Activated naive CD8-positive, alpha-beta T cell treated with anti-CD3 and anti-CD28 coated beads for 36 hours (primary cell): Measurements from ENCODE around the gene GRB14. TPM values are rescaled to one million over a fixed set of nuclear protein-coding genes. Genes with fewer than 3 reads are reported as not detected.
A peak's percentile ranks its signal among the peaks of the same experiment; 100 is the strongest.

Experiments used
- DNase-seq: peaks from one replicate; pipeline ENCODE4 v3.0.0; 2021
- H3K27ac Mint-ChIP-seq: one replicate; pipeline ENCODE4 v1.8.0; 2022; ENCODE audit warnings: mild to moderate bottlenecking, moderate library complexity, mixed read lengths
- H3K27me3 Mint-ChIP-seq: one replicate; pipeline ENCODE4 v1.8.0; 2022; ENCODE audit warnings: mild to moderate bottlenecking, mixed read lengths
- H3K36me3 Mint-ChIP-seq: one replicate; pipeline ENCODE4 v1.8.0; 2021; ENCODE audit warnings: mild to moderate bottlenecking, mixed read lengths
- H3K4me1 Mint-ChIP-seq: one replicate; pipeline ENCODE4 v1.8.0; 2021; ENCODE audit warnings: mixed read lengths
- H3K4me3 Mint-ChIP-seq: one replicate; pipeline ENCODE4 v1.8.0; 2022; ENCODE audit warnings: mild to moderate bottlenecking, moderate library complexity, mixed read lengths
- H3K9me3 Mint-ChIP-seq: one replicate; pipeline ENCODE4 v1.8.0; 2022; ENCODE audit warnings: mixed read lengths
- total RNA-seq, 2 experiments: library from RNA; stranded (reverse); gene quantifications; one replicate each; pipeline ENCODE4 v1.2.3, GENCODE V29; 2021

The GRB14 gene
- total RNA-seq, 2 experiments from 2014 or later = not detected

- H3K27me3 Mint-ChIP-seq = peaks cover 25% of the 10 kb centered on the region
- H3K4me1 Mint-ChIP-seq = peaks cover 3% of the 10 kb centered on the region
- H3K9me3 Mint-ChIP-seq = peaks cover 1% of the 10 kb centered on the region
- H3K36me3 Mint-ChIP-seq = no peaks in the 10 kb centered on the region
- DNase-seq = no peak
- H3K4me3 Mint-ChIP-seq = no peak overlapping the region
- no peak overlapping the region for H3K27ac Mint-ChIP-seq
These were observed 4.2 kb upstream of the GRB14 start for GRCh38 chr2:164625378-164625971.

GRCh38 chr2:164624316-164624715 is 3.0 kb upstream of the GRB14 start:
- H3K4me1 Mint-ChIP-seq = peaks cover 3% of the 10 kb centered on the region
- no peak for DNase-seq
- H3K27ac Mint-ChIP-seq = no peak overlapping the region
- peaks cover 32% of the 10 kb centered on the region for H3K27me3 Mint-ChIP-seq
- no peaks in the 10 kb centered on the region for H3K36me3 Mint-ChIP-seq
- no peak overlapping the region for H3K4me3 Mint-ChIP-seq
- peaks cover 1% of the 10 kb centered on the region for H3K9me3 Mint-ChIP-seq

- peaks cover 1% of the 10 kb centered on the region for H3K9me3 Mint-ChIP-seq
- no peak overlapping the region for H3K4me3 Mint-ChIP-seq
- peaks cover 3% of the 10 kb centered on the region for H3K4me1 Mint-ChIP-seq
- H3K27ac Mint-ChIP-seq = no peak overlapping the region
- no peak for DNase-seq
- no peaks in the 10 kb centered on the region for H3K36me3 Mint-ChIP-seq
- H3K27me3 Mint-ChIP-seq = peaks cover 39% of the 10 kb centered on the region
These were observed 1.2 kb upstream of the GRB14 start for GRCh38 chr2:164622338-164623106.

- Mint-ChIP-seq H3K4me1 (peaks cover 3% of the 10 kb centered on the region), H3K27ac (no peak overlapping the region), H3K9me3 (peaks cover 1% of the 10 kb centered on the region), H3K27me3 (peaks cover 39% of the 10 kb centered on the region), H3K4me3 (peak overlapping the region; percentile 40), H3K36me3 (no peaks in the 10 kb centered on the region)
- DNase-seq = no peak
These were observed 453 bp upstream of the GRB14 start for GRCh38 chr2:164621764-164622105.

GRCh38 chr2:164620457-164620856 is 825 bp downstream of the GRB14 start:
- Mint-ChIP-seq H3K9me3 (no peaks in the 10 kb centered on the region), H3K27me3 (peaks cover 39% of the 10 kb centered on the region), H3K4me3 (peak overlapping the region; percentile 22), H3K4me1 (peaks cover 3% of the 10 kb centered on the region), H3K27ac (no peak overlapping the region), H3K36me3 (no peaks in the 10 kb centered on the region)
- no peak for DNase-seq

- Mint-ChIP-seq H3K27me3 (peaks cover 29% of the 10 kb centered on the region), H3K4me1 (peaks cover 3% of the 10 kb centered on the region), H3K4me3 (no peak overlapping the region), H3K36me3 (no peaks in the 10 kb centered on the region), H3K9me3 (no peaks in the 10 kb centered on the region), H3K27ac (no peak overlapping the region)
- no peak for DNase-seq
These were observed 3.8 kb downstream of the GRB14 start for GRCh38 chr2:164617466-164617865.

- peaks cover 4% of the 10 kb centered on the region for H3K27me3 Mint-ChIP-seq
- no peaks in the 10 kb centered on the region for H3K4me1 Mint-ChIP-seq
- no peaks in the 10 kb centered on the region for H3K9me3 Mint-ChIP-seq
These were observed 7.8 kb downstream of the GRB14 start for GRCh38 chr2:164613321-164613982.

GRCh38 chr2:164609790-164610189 is 11.5 kb downstream of the GRB14 start:
- peaks cover 2% of the 10 kb centered on the region for H3K9me3 Mint-ChIP-seq

More at GRCh38 chr2:164613321-164613982, 7.8 kb downstream of the GRB14 start:
- no peak for DNase-seq
- no peak overlapping the region for H3K27ac Mint-ChIP-seq
- H3K4me3 Mint-ChIP-seq = no peak overlapping the region
- H3K36me3 Mint-ChIP-seq = no peaks in the 10 kb centered on the region

GRCh38 chr2:164606557-164606956 is 14.7 kb downstream of the GRB14 start:
- Mint-ChIP-seq H3K27me3 (peaks cover 6% of the 10 kb centered on the region), H3K4me1 (no peaks in the 10 kb centered on the region), H3K4me3 (no peak overlapping the region), H3K9me3 (peaks cover 2% of the 10 kb centered on the region), H3K36me3 (no peaks in the 10 kb centered on the region), H3K27ac (no peak overlapping the region)
- DNase-seq = no peak

More at GRCh38 chr2:164609790-164610189, 11.5 kb downstream of the GRB14 start:
- DNase-seq = no peak
- H3K36me3 Mint-ChIP-seq = no peaks in the 10 kb centered on the region
- no peak overlapping the region for H3K27ac Mint-ChIP-seq
- no peaks in the 10 kb centered on the region for H3K4me1 Mint-ChIP-seq
- H3K27me3 Mint-ChIP-seq = no peaks in the 10 kb centered on the region
- no peak overlapping the region for H3K4me3 Mint-ChIP-seq

- no peak overlapping the region for H3K27ac Mint-ChIP-seq
- DNase-seq = no peak
- H3K9me3 Mint-ChIP-seq = peaks cover 2% of the 10 kb centered on the region
- H3K27me3 Mint-ChIP-seq = peaks cover 6% of the 10 kb centered on the region
- H3K4me1 Mint-ChIP-seq = no peaks in the 10 kb centered on the region
- no peak overlapping the region for H3K4me3 Mint-ChIP-seq
- no peaks in the 10 kb centered on the region for H3K36me3 Mint-ChIP-seq
These were observed 16.0 kb downstream of the GRB14 start for GRCh38 chr2:164605295-164605694.

GRCh38 chr2:164600763-164601162 is 20.5 kb downstream of the GRB14 start:
- peaks cover 6% of the 10 kb centered on the region for H3K27me3 Mint-ChIP-seq
- no peak overlapping the region for H3K4me3 Mint-ChIP-seq
- no peaks in the 10 kb centered on the region for H3K9me3 Mint-ChIP-seq
- no peak for DNase-seq
- H3K36me3 Mint-ChIP-seq = no peaks in the 10 kb centered on the region
- no peak overlapping the region for H3K27ac Mint-ChIP-seq
- H3K4me1 Mint-ChIP-seq = no peaks in the 10 kb centered on the region

GRCh38 chr2:164599954-164600589 is 21.2 kb downstream of the GRB14 start:
- H3K4me1 Mint-ChIP-seq = no peaks in the 10 kb centered on the region
- H3K36me3 Mint-ChIP-seq = no peaks in the 10 kb centered on the region
- H3K27ac Mint-ChIP-seq = no peak overlapping the region
- peaks cover 6% of the 10 kb centered on the region for H3K27me3 Mint-ChIP-seq
- no peak for DNase-seq
- no peaks in the 10 kb centered on the region for H3K9me3 Mint-ChIP-seq
- H3K4me3 Mint-ChIP-seq = no peak overlapping the region

GRCh38 chr2:164597983-164598382 is 23.3 kb downstream of the GRB14 start:
- Mint-ChIP-seq H3K9me3 (no peaks in the 10 kb centered on the region), H3K36me3 (no peaks in the 10 kb centered on the region), H3K4me1 (no peaks in the 10 kb centered on the region), H3K27me3 (peaks cover 6% of the 10 kb centered on the region), H3K27ac (no peak overlapping the region), H3K4me3 (no peak overlapping the region)
- no peak for DNase-seq

GRCh38 chr2:164595031-164595430 is 26.3 kb downstream of the GRB14 start:
- H3K27me3 Mint-ChIP-seq = no peaks in the 10 kb centered on the region
- no peaks in the 10 kb centered on the region for H3K36me3 Mint-ChIP-seq
- DNase-seq = no peak
- peaks cover 3% of the 10 kb centered on the region for H3K9me3 Mint-ChIP-seq
- no peak overlapping the region for H3K4me3 Mint-ChIP-seq
- no peak overlapping the region for H3K27ac Mint-ChIP-seq
- H3K4me1 Mint-ChIP-seq = no peaks in the 10 kb centered on the region

GRCh38 chr2:164593959-164594358 is 27.3 kb downstream of the GRB14 start:
- H3K27ac Mint-ChIP-seq = no peak overlapping the region
- H3K4me3 Mint-ChIP-seq = no peak overlapping the region
- no peaks in the 10 kb centered on the region for H3K4me1 Mint-ChIP-seq
- no peak for DNase-seq
- H3K27me3 Mint-ChIP-seq = no peaks in the 10 kb centered on the region
- H3K36me3 Mint-ChIP-seq = no peaks in the 10 kb centered on the region
- H3K9me3 Mint-ChIP-seq = peaks cover 5% of the 10 kb centered on the region
